GM19240 (cell line): ENCODE measurements around the gene ANP32A.

Experiments
- DNase-seq: peaks from one replicate; pipeline ENCODE4 v3.0.0; 2011; ENCODE audit warnings: low spot score; ENCODE audit not compliant: insufficient read length

ANP32A gene

DNA sequence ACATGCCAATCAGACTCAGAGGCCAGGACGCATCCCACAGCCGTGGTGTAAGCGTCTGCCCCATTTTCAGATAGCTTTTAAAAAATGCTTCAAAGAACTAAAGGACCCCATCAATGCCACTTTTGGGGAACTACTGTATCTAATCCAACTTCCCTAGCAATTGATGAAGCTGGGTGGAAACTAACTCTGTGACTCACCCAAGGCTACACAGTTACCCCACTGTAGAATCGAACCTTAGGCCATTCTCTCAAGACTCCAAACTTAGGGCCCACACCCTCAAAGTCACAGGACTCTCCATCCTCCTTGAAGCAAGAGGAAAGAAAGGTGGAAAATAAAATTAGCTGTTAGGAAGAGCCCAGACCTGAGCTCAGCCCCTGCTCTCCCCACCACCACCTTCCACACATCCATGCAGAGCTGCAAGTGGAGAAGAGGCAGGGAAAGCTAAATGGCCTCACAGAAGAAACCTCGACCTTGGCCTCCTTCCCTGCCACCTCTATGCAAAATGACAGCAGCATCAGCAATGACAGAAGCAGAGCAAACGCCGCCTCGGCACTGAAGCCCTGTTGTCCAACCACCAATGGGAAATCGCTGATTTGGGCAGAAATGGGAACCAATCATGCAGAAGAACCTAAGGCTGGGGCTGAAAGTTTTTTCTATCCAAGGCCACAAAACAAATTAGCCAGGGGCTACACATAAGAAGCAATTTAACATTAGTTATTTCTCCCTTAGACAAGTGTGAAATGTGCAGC lies 22.2 kb downstream of the ANP32A start:
- DNase-seq = no peak

DNA sequence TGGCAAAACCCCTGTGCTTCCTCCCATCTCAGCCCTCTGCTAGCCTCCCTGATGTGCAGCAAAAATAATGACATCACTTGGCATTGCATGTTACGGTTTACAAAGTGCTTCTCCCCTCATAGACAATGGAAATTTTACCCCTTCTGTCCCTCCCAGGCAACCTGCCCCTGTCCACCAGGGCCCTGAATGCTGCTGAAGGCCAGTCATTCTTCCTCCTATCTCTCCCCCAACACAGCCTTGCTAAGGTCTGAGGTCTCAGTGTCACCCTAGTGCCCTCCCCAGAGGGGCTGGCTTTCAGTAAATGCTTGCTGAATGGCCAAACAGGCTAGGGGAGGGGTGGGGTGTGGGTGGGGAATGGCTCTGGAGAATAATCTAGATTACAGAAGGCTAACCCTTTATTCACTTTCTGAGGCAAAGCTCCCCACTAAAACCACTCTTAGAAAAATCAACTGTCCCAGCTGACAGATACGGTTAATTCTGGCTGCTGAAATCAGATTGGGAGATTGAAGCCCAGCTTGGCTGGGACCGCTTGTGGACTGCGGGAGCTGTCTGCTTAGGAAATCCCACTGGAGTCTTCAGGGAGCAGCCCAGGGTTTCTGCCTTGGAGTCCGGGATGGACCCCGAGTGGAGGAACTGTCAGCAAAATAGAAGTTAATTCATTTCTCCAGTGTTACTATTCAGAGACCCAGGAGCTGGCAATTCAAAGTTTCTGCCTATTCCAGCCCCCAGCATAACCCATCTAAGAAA lies 22.9 kb downstream of the ANP32A start:
- DNase-seq = no peak

DNA sequence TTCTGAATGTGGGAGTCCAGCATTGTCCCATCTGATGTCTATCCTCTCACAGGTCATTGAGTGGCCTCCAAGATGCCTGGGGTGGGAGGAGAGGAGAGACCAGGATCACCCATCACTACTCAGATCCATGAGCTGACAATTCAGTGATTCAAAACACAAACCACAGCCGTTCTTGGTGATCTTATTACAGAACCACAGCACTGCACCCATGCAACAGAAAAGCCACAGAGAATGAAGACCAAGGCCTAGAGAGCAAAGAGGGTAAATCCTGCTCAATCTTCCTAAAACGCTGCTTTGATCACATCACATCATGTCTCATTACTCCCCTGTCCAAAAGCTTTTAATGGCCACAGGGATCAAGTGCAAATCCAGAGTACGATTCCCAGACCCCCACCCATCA lies 23.5 kb downstream of the ANP32A start:
- DNase-seq = no peak

DNA sequence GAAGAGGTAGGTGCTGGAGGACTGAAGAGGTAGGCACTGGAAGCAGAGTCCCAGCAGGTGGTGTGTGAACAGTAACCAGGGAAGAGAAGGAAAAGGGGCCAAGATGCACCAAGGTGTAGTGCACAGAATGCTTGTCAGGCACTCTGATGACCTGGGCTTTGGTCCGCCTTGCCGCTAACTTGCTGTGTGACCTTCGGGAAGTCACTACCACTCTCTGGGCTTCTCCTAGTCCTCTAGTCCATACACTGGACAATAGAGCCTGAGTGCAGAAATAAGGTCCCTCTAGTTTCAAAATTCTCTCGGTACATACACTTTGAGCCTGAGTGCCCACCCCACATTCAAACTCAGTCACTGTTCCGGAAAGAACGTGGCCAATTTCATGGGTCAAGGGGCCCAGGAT lies 24.1 kb downstream of the ANP32A start:
- DNase-seq = no peak

DNA sequence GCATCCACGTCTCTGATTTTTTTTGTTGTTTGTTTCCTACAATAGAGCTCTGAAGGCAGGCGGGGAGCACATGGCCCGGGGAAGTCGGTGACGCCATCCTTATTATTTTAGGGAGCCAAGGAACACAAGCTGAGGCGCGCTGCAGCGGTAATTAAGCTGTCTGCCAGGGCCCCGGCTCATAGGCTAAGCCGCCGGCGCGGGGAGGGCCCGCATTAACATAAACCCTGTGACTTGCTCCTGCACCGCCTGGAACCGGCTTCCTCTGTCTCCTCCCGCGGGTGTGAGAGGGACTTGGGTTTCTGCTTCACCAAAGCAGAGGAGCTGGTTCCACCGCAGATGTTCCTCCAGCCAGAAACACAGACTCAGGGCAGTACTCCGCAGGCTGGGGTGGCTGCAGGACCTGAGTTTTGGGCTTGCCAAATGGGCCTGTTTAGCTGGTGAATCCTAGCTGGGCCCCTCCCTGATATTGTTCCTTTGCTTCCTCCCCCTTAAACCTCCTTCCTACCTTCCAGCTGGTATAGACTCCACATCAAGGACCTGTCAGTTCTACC lies 25.3 kb downstream of the ANP32A start:
- DNase-seq = peak; percentile 74

DNA sequence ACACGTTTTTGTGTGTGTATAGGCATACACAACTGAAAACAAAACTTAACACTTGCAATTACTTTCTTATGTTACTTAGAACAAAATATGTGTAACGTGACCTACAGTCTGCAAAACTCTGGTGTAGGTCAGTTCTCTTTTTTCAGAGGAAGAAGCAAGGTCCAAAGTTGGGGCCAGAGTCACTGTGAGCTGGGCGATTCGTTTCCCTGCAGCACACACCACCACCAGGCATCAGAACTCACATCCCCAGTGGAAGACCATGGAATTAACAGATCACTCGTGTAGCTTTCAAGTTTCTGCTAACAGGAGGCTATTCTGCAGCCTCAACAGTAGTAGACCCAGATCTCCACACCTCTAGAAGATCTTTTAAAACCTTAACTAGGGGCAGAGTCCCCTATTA lies 25.8 kb downstream of the ANP32A start:
- no peak for DNase-seq

DNA sequence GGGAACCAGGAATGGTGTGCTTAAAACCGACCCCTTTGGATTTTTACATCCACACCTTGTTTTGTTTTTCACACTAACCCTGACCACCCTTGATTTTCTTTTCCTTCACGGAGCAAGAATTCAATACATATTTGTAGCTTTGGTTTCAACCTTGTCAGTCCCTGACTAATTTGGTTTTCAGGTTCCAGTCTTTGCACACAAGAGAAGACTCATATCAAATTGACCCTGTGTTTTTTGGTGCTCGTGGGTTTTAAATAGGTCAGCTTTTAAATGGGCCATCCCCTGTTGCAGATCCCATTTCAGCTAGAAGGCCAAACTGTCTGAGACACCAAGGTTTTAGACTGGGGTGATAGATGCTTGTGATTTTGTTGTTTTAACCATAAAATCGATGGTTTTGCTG lies 26.4 kb downstream of the ANP32A start:
- no peak for DNase-seq

DNA sequence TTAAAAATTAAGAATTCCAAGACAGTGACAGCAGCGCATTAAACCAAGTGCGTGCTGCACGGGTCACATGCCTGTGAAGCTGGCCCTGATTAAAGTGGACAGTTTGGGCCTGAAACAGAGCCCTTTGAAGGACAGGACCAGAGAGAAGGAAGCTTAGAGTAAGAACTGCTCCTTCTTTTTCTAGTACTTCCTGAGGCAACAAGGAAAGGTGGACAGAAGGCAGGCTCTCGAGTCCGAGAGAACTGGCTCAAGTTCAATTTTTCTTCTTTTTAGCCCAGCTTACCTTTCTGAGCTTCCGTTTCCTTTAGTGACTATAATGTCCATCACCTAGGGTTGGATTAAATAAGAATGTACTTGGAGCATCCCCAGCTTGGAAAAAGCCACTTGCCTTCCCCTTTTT lies 26.9 kb downstream of the ANP32A start:
- no peak for DNase-seq

DNA sequence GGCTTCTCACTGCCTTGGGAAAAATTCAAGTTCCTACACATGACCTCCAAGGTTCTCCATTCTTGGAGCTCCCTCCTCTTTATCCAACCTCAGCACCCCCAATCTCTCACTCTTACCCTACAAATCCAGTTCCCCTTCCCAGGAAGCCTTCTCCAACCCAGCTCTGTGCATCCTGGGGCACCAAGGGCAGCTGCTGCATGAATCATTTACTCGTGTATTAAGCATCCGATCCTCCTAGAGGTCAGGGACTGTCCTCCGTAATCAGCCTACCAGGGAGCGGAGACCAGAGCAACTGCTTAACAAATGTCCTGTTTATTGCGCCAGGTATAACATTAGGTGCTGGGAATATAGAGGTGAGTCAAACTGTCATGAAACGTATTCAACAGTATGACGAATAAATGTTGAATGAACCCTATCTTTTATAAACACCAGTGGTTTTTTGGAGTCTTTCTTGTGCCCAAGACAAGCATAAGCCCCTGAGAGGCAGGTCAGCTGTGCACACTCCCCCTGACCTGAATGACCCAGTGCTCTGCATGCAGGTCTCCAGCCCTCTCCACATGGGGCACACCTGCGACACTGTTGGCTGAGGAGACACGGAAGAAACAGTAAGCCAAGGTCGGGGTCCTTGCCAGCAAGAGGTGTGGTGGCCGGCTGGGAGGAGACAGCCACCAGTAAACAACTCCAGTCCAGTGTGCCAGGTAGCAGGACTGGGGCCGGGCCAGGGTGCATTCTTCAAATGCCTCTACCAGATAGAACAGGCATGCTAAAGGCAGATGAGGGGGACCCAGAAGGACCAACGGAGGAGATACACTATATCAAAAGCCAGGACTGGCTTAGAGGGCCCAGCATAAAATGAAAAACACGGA lies 27.6 kb downstream of the ANP32A start:
- DNase-seq = no peak

DNA sequence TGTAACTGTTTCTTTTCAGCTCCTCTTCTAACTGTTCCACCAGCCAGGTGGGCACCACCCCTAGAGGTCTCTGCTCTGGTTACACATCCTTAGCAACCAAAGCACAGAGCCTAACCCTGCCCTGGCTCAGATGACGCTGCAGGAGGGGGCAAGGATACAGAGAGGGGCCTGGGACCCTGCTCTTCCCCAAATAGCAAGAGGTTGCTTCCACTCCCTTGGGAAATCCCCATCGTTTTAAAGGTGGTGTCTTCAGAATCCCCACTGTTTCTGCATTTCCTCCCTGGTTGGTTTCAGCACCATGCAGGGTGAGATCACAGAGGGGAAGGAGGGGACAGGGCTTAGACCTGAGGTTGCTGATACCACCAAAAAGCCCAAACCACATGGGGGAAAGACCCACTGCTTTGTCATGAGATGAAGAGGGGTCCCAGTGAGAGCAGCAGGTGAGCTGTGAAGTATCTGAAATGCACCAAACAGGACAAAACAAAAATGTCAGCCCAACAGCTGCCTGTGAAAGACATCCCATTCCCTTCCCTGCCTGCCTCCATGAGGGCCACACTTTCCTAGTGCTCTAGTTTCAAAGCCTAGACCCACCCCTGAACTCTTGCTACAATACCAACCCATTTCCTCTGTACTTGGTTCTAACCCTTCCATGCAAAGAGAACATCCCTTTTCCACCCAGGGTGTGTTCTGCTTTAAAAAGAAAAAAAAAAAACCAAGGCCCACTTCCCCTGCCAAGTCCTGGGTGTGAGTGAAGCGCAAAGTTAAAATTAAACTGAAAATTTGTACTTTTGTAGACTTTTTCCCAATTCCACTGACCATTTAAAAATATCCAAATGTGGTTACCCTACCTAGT lies 29.0 kb downstream of the ANP32A start:
- peak; percentile 54 for DNase-seq

DNA sequence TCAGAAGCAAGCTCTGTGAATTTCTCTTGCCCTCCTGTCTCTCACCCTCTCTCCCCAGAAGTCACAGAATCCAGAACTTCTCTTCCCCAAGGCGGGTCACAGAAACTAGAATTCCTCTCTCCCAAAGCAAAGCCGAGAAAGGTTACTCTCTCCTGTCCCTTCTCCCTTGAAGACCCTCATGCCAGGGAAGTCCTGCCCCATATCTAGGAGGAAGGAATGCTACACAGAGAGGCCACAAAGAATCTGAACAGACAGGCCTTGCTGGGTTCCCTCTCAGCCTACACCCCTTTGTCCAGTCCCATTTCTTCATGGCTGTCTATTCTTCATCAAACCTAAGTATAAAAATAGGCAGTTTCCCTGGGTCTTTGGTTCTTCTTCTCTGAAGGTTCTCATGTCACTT lies 29.8 kb downstream of the ANP32A start:
- DNase-seq = no peak

DNA sequence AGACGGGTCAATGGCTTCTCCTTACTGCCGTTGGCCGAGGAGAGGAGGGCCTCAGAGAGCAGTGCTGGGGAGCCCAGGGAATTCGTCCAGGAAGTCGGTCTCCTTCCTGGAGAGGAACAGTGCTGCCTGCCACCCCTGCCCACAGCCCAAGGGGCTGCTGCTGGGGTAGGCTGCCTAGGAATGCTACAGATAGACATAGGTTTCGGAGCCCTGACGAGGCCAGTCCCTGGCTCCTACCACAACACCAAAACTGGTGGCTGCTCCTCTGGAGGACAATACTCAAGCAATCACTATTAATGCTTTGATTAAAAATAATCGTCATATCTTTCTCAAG lies 30.5 kb downstream of the ANP32A start:
- no peak for DNase-seq

DNA sequence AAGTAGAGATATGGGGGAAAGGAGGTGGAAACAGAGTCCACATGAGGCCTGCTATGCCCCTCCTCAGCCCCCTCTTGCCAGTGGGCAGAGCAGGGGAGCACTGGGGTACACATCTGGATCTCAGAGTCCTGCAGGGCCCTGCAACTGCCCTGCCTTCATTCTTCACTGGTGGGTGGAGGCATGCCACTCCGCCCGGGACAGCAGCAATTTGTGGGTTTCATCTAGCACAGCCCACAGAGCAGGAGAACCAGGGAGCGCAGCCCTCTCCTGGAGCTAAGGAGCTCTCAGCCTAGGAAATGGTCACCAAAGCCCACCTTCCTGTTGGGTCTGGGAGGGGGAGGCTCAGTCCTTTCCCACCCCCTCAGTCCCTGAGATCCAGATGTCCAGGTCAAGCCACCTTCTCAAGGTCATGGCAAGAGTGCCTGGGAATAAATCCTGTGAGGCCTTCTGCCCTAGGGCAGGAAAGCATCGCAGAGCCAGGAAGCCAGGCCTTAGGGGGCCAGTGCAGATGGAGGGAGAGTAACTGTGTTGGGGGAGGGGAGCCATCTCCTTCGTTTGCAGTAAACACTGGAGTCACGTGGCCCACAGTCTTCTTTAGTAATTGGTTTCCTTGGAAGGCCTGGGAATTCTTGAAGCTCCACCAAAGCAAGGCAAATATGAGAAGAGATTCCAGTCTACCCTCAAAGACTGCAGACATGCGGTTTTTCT lies 31.0 kb downstream of the ANP32A start:
- no peak for DNase-seq

DNA sequence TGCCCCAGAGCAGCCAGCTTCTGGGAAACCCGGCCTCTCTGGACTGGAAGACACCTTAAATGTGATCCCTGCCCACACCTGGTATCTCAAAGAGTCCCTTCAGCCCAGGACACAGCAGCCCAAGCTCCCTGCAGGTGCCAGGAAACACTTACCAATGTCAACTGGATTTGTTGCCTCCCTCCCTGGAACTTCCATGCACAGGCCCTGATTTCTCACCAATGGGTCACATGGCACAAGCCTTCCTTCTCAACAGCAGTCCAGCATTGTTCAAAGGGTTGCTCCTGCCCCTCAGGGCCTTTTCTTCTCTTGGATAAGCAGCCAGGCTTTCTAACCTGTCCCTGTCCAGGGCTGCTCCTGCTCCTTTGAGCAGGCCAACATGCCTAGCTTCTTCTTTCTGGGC lies 31.6 kb downstream of the ANP32A start:
- no peak for DNase-seq

DNA sequence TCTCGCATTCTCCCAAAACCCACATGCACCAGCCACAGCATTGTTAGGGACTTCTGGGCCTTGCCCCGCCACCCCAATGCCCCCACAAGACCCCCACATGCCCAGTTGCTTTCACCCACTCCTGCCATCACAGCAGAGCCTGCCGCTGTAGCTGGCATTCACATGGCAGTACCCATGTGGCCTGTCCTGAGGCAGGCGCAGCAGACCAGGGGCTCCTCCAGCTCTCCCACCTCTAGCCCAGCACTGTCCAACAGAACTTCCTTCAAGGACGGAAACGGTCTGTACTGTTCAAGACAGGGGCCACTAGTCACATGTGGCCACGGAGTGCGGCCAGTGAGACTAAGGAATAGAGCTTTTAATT lies 32.5 kb downstream of the ANP32A start:
- no peak for DNase-seq

DNA sequence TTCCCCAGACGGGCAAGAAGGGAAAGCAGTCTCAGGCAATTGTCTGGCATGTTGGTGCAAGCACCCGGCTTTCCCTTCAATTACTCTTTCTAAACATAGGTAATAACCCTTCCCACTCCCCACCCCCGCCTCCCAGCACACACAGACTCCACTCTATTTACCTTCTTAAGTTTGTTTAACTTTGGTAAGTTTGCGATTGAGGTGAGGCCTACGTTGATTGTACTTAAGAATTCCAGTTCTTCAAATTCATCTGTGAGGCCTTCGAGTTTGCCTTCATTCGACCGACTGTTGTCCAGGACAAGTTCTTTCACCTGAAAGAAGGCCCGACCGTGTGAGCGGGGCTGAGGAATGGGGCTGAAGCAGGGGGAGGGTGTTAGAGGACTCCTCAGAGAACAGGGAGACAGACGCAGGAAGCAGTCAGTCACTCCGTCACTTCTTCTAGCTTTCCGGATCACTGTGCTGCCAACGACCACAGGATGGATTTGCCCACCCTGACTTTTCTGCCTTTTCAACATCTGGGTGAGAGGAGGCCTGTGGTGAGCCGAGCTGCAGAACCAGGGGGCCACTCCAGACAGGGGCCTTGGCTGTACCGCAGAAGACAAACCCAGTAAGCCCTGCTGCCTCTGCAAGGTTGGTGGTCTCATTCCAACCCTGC lies 33.0 kb downstream of the ANP32A start:
- no peak for DNase-seq

DNA sequence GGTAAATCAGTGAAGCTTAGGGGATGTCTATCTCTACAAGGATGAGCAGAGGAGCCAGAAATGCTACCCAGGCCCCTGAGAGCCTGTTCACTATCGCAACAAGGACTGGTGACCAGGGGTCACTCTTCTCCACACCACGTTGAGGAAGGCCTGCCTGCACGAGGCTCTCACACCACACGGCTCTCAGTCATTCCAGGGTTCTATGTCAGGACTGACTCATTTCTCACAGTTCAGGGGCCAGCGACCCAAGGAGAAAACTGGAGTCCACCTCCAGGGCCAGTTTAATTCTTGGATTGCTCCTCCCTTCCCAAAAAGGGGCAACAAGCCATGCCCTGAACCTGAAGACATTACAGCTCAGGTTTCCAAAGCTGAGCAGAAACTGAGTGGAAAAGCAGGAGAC lies 33.9 kb downstream of the ANP32A start:
- no peak for DNase-seq

DNA sequence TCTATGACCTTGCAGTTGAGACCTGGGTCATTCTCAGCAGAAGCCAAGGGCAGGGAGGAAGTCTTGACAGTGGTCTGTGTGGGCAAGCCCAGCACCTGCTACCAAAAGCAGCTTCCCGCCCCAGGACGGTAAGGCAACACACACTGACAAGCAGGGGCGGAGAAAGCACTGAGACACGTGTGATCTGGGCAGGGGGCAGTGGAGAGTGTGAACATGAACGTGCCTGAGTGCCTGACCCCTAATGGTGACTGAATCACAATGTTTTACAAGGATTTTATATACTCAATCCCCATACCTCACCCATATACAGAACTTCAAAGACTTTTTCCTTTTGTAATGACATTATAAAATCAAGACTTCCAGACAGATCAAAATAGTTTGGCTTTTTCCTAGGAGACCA lies 35.2 kb downstream of the ANP32A start:
- no peak for DNase-seq

DNA sequence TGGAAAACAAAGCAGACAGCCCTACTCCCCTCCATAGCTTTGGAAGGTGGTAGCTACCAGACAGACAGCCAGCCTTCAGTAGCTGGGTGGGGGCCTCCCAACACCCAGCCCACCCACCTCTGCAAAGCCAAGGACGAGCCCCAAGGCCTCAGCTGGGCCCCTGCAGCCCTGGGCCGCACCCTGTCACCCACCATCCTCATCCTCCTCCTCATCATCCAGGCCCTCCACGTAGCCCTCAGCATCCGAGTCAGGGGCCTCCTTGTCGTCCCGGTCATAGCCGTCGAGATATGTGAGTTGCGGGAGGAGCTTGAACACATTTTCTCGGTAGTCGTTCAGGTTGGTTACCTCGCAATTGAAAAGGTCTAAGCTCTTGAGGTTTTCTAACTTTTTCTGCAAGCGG lies 36.5 kb downstream of the ANP32A start:
- no peak for DNase-seq
